ENCODE measurements around the gene RASSF5. TPM values are rescaled to one million over a fixed set of nuclear protein-coding genes. Genes with fewer than 3 reads are reported as not detected.

The RASSF5 gene
- total and polyA plus RNA-seq, 2 experiments from 2014 or later = 0.48 to 4.4 TPM

DNA sequence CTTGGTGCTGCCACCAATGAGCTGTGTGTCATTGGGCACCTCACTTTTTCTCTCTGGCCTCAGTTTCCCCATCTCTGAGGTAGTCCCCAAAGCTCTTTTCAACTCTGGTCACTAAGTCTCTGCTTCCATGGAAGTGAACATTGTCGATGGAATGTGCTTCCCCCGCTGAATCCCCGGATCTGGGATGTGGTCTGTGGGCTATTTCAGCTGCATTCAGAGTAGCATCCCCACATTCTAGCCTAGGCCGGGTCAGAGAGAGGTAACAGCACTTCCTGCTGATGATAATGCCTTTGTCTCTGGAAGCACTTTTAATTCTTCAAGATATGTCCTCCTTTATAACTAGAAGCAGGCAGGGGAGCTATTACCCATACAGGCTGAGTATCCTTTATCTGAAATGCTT, 29.8 kb downstream of the RASSF5 start:
- peaks cover 9% of the 10 kb centered on the region for H3K27me3 Mint-ChIP-seq (ENCODE audit: insufficient read depth, low read depth, poor library complexity)
- no peaks in the 10 kb centered on the region for H3K9me3 Mint-ChIP-seq
- no peaks in the 10 kb centered on the region for H4K20me1 ChIP-seq (replicated peaks; ENCODE audit: insufficient read depth)
- no peak overlapping the region for H2AFZ ChIP-seq
- H3K4me2 ChIP-seq = no peak overlapping the region
- no peaks in the 10 kb centered on the region for H3K27me3 ChIP-seq (ENCODE audit: insufficient read depth)
- no peak overlapping the region for H3K27ac ChIP-seq (ENCODE audit: low read depth)
- peak; percentile 46 for ATAC-seq
- no peak overlapping the region for H3K27ac Mint-ChIP-seq
- TF ChIP-seq JUNB (IDR thresholded peaks at IDR 0.05; ENCODE audit: unreplicated experiment) (no peak), ZNF331 (CRISPR knock-in tag; IDR thresholded peaks at IDR 0.05; ENCODE audit: low read depth) (no peak), EZH2 (IDR thresholded peaks at IDR 0.05; ENCODE audit: low read depth, unreplicated experiment) (no peak), POLR2AphosphoS5 (IDR thresholded peaks at IDR 0.05; ENCODE audit: low read depth) (no peak)
- TF ChIP-seq, protein P1, sequence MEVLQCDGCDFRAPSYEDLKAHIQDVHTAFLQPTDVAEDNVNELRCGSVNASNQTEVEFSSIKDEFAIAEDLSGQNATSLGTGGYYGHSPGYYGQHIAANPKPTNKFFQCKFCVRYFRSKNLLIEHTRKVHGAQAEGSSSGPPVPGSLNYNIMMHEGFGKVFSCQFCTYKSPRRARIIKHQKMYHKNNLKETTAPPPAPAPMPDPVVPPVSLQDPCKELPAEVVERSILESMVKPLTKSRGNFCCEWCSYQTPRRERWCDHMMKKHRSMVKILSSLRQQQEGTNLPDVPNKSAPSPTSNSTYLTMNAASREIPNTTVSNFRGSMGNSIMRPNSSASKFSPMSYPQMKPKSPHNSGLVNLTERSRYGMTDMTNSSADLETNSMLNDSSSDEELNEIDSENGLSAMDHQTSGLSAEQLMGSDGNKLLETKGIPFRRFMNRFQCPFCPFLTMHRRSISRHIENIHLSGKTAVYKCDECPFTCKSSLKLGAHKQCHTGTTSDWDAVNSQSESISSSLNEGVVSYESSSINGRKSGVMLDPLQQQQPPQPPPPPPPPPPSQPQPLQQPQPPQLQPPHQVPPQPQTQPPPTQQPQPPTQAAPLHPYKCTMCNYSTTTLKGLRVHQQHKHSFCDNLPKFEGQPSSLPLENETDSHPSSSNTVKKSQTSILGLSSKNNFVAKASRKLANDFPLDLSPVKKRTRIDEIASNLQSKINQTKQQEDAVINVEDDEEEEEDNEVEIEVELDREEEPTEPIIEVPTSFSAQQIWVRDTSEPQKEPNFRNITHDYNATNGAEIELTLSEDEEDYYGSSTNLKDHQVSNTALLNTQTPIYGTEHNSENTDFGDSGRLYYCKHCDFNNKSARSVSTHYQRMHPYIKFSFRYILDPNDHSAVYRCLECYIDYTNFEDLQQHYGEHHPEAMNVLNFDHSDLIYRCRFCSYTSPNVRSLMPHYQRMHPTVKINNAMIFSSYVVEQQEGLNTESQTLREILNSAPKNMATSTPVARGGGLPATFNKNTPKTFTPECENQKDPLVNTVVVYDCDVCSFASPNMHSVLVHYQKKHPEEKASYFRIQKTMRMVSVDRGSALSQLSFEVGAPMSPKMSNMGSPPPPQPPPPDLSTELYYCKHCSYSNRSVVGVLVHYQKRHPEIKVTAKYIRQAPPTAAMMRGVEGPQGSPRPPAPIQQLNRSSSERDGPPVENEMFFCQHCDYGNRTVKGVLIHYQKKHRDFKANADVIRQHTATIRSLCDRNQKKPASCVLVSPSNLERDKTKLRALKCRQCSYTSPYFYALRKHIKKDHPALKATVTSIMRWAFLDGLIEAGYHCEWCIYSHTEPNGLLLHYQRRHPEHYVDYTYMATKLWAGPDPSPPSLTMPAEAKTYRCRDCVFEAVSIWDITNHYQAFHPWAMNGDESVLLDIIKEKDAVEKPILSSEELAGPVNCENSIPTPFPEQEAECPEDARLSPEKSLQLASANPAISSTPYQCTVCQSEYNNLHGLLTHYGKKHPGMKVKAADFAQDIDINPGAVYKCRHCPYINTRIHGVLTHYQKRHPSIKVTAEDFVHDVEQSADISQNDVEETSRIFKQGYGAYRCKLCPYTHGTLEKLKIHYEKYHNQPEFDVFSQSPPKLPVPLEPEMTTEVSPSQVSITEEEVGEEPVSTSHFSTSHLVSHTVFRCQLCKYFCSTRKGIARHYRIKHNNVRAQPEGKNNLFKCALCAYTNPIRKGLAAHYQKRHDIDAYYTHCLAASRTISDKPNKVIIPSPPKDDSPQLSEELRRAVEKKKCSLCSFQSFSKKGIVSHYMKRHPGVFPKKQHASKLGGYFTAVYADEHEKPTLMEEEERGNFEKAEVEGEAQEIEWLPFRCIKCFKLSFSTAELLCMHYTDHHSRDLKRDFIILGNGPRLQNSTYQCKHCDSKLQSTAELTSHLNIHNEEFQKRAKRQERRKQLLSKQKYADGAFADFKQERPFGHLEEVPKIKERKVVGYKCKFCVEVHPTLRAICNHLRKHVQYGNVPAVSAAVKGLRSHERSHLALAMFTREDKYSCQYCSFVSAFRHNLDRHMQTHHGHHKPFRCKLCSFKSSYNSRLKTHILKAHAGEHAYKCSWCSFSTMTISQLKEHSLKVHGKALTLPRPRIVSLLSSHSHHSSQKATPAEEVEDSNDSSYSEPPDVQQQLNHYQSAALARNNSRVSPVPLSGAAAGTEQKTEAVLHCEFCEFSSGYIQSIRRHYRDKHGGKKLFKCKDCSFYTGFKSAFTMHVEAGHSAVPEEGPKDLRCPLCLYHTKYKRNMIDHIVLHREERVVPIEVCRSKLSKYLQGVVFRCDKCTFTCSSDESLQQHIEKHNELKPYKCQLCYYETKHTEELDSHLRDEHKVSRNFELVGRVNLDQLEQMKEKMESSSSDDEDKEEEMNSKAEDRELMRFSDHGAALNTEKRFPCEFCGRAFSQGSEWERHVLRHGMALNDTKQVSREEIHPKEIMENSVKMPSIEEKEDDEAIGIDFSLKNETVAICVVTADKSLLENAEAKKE (CRISPR knock-in tag; IDR thresholded peaks at IDR 0.05) = no peak
- peaks cover 10% of the 10 kb centered on the region for H3K4me1 Mint-ChIP-seq
- H3K9me2 ChIP-seq (ENCODE audit: insufficient read depth) = no peaks in the 10 kb centered on the region
- no peaks in the 10 kb centered on the region for H3K36me3 Mint-ChIP-seq (ENCODE audit: low read depth)
- no peaks in the 10 kb centered on the region for H3K79me2 ChIP-seq (replicated peaks; ENCODE audit: insufficient read depth)
- no peaks in the 10 kb centered on the region for H3K36me3 ChIP-seq (ENCODE audit: insufficient read depth)
- H3F3A ChIP-seq (replicated peaks; ENCODE audit: low read depth) = no peaks in the 10 kb centered on the region
- H3K4me1 ChIP-seq (ENCODE audit: insufficient read depth) = peaks cover 3% of the 10 kb centered on the region; the same call in 1 of the 2 replicates
- peak; percentile 34 for DNase-seq (ENCODE audit: low spot score)
- H3K4me3 ChIP-seq = no peak overlapping the region
- no peak overlapping the region for H3K4me3 Mint-ChIP-seq

DNA sequence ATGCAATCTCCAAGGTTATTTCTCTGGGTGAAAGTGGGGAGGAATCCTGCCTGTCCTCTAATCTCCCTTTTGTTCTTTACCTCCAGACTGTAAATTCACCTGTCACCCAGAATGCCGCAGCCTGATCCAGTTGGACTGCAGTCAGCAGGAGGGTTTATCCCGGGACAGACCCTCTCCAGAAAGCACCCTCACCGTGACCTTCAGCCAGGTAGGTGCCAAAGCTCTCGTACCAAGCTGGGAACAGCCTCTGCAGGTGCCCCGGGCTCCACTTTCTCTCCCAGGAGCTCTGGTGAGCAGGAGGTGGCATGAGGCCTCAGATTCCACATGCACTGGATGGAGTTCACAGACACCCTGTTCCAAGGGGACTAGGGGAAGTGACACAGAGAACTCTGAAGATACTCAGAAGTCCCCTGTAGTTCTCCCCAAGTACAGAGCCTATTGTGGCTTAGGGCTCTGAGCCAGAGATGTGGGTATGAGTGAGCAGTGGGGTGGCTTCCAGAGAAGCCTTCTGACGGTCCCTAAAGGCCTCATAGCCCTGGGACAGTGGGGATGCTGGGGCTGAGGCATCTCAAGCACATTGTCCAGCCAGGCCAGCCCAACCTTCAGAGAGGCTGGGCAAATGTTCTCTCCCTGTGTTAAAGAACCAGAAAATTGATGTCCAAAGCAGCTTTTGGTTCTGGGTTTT, 30.9 kb downstream of the RASSF5 start:
- Histone ChIP-seq H3K27me3 (ENCODE audit: insufficient read depth) (no peaks in the 10 kb centered on the region), H3K4me2 (no peak overlapping the region), H3K4me3 (no peak overlapping the region), H3F3A (replicated peaks; ENCODE audit: low read depth) (no peaks in the 10 kb centered on the region), H3K36me3 (ENCODE audit: insufficient read depth) (no peaks in the 10 kb centered on the region), H3K4me1 (ENCODE audit: insufficient read depth) (peaks cover 3% of the 10 kb centered on the region; the same call in 1 of the 2 replicates), H2AFZ (no peak overlapping the region), H3K79me2 (replicated peaks; ENCODE audit: insufficient read depth) (no peaks in the 10 kb centered on the region), H4K20me1 (replicated peaks; ENCODE audit: insufficient read depth) (no peaks in the 10 kb centered on the region), H3K27ac (ENCODE audit: low read depth) (no peak overlapping the region), H3K9me2 (ENCODE audit: insufficient read depth) (no peaks in the 10 kb centered on the region)
- ATAC-seq = no peak
- Mint-ChIP-seq H3K27ac (no peak overlapping the region), H3K27me3 (ENCODE audit: insufficient read depth, low read depth, poor library complexity) (peaks cover 9% of the 10 kb centered on the region), H3K4me3 (no peak overlapping the region; the same call in 2 of the 3 replicates), H3K4me1 (peaks cover 10% of the 10 kb centered on the region), H3K36me3 (ENCODE audit: low read depth) (no peaks in the 10 kb centered on the region), H3K9me3 (no peaks in the 10 kb centered on the region)
- no peak for DNase-seq (ENCODE audit: low spot score)
- no peak for TF ChIP-seq NANOG (IDR thresholded peaks at IDR 0.05; ENCODE audit: borderline replicate concordance)
- TF ChIP-seq JUNB (IDR thresholded peaks at IDR 0.05; ENCODE audit: unreplicated experiment) = no peak
- TF ChIP-seq, protein P2, sequence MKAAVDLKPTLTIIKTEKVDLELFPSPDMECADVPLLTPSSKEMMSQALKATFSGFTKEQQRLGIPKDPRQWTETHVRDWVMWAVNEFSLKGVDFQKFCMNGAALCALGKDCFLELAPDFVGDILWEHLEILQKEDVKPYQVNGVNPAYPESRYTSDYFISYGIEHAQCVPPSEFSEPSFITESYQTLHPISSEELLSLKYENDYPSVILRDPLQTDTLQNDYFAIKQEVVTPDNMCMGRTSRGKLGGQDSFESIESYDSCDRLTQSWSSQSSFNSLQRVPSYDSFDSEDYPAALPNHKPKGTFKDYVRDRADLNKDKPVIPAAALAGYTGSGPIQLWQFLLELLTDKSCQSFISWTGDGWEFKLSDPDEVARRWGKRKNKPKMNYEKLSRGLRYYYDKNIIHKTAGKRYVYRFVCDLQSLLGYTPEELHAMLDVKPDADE (IDR thresholded peaks at IDR 0.05) = no peak
- TF ChIP-seq CREB1 (CRISPR knock-in tag; IDR thresholded peaks at IDR 0.05; ENCODE audit: low read depth) = no peak
- TF ChIP-seq EZH2phosphoT487 (IDR thresholded peaks at IDR 0.05; ENCODE audit: unreplicated experiment) = no peak
